Activated T-cell treated with anti-CD3 and anti-CD28 coated beads, Interleukin-2, amount 50 U/mL, for 48 hours (primary cell): ENCODE data around the gene MRPL20.
"Not testable (repeated sequence)": the region's sequence is repeated elsewhere in the genome, so short reads cannot be mapped to it uniquely, and the experiment has no call there.

Experiments
- DNase-seq, 2 experiments: peaks; one replicate each; pipeline ENCODE4 v3.0.0-alpha.2; 2020

The MRPL20 gene

GRCh38 chr1:1406821-1407635 lies at the start of gene MRPL20:
TSS of gene MRPL20 (minus strand) at chr1:1407293. CDS start at chr1:1407217, 76 bp downstream.
- peak; percentile 97 for DNase-seq

GRCh38 chr1:1456683-1457255 lies 49.7 kb upstream of the MRPL20 start:
- DNase-seq, result not testable (repeated sequence)

DNA sequence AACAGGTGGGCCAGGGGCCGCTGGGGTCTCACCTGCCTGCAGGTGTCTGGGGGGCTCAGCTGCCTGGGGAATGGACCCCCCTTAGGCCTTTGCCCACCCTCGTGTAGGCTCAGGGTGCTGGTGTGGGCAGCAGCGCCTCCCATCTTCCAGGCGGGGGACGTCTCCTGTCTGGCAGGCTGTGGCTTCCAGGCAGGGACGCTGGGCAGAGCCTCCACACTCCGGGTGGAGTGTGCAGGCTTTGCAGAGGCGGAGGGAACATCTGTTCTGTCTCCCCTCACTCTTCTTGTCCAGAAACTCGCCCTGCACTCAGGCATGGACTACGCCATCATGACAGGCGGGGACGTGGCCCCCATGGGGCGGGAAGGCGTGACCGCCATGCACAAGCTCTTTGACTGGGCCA lies 48.8 kb upstream of the MRPL20 start:
- not testable (repeated sequence) for DNase-seq

DNA sequence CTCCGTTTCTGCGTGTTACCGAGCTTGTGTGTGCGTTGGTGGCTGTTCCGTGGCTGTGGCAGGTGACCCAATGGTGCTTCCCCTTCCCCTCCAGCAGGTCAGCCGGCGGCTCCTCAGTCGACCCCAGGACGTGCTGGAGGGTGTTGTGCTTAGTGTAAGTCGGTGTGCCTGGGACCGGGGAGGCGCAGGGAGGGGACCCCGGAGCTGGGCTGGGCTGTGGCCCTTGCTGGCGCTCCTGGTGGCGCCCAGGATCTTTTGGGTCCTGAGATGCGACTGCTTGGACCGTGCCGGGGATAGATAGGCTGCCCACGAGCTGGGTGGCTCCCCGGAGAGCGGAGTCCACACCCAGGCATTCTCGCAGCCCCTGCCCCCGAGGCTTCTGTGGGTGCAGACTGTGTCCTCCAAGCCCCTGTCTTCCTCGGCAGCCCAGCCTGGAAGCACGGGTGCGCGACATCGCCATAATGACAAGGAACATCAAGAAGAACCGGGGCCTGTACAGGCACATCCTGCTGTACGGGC lies 48.3 kb upstream of the MRPL20 start:
- DNase-seq, result no peak

DNA sequence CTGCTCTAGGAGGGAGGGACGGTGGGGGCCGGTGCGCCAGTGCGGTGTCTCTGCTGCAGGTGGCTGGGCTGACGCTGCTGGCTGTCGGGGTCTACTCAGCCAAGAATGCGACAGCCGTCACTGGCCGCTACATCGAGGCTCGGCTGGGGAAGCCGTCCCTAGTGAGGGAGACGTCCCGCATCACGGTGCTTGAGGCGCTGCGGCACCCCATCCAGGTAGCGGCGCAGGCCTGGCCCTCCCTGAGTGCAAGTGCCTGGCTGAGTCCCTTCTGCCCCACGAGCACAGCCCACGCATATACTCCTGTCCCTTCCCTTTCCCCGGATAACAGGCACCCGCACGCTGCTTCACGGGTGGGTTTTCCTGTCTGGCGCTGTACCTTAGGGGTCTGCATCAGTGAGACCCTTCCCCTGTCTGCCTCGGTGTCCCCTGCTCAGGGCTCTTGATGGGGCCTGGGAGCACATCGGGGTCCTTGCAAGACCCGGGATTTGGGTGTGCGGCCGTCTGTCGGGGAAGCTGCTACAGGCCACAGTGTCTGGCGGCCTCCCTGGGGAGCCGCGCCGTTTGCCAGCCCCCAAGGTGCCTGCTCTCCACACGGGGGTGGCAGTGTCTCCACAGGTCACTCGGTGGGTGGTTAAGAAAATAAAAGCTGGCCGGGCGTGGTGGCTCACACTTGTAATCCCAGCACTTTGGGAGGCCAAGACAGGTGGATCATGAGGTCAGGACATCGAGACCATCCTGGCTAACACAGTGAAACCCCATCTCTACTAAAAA lies 47.4 kb upstream of the MRPL20 start:
- DNase-seq, result not testable (repeated sequence)

DNA sequence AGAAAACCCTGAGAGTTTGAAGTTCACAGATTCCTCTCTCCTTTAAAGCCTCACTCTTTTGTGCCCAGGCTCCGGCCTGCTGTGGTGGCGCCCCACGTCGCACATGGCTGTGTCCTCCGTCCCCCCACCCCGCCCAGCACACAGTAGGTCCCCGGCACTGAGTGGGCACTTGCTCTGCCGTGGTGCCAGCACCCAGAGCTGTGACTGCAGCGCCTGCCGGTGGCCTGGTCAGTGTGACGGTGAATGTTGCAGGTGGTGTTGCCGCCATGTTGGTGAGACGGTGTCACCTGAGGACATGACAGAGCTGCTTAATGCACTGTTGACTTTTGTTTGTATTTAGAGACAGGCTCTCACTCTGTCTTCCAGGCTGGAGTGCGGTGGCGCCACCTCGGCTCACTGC lies 45.8 kb upstream of the MRPL20 start:
- no peak for DNase-seq

GRCh38 chr1:1452365-1452739 lies 45.3 kb upstream of the MRPL20 start:
- not testable (repeated sequence) for DNase-seq

GRCh38 chr1:1451696-1452364 lies 44.7 kb upstream of the MRPL20 start:
- no peak for DNase-seq

DNA sequence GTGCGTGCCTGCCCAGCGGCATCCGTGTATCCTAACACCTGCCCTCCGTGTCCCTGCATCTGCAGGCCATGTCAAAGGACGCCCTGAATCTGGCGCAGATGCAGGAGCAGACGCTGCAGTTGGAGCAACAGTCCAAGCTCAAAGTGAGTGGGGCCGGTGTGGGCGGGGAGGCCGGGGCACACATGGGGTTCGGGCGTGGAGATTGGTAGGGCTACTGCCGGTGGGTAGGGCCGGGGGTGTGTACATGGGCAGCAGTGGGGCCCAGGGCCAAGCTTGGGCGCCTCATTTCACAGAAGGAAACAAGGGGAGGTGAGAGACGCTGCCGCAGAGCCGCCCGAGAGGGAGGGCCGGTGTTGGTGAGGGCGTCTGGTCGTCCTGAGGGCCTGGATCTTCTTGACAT lies 43.5 kb upstream of the MRPL20 start:
- not testable (repeated sequence) for DNase-seq

GRCh38 chr1:1449099-1449739 lies 42.1 kb upstream of the MRPL20 start, which contains the start of gene ATAD3C:
TSS of gene ATAD3C (plus strand) at chr1:1449689. CDS start at chr1:1450684, 995 bp downstream.
- DNase-seq, result no peak

- DNase-seq, result not testable (repeated sequence)
These were observed 39.5 kb upstream of the MRPL20 start for GRCh38 chr1:1446631-1447030.

- DNase-seq, result no peak
These were observed 35.1 kb upstream of the MRPL20 start for GRCh38 chr1:1442069-1442770.

DNA sequence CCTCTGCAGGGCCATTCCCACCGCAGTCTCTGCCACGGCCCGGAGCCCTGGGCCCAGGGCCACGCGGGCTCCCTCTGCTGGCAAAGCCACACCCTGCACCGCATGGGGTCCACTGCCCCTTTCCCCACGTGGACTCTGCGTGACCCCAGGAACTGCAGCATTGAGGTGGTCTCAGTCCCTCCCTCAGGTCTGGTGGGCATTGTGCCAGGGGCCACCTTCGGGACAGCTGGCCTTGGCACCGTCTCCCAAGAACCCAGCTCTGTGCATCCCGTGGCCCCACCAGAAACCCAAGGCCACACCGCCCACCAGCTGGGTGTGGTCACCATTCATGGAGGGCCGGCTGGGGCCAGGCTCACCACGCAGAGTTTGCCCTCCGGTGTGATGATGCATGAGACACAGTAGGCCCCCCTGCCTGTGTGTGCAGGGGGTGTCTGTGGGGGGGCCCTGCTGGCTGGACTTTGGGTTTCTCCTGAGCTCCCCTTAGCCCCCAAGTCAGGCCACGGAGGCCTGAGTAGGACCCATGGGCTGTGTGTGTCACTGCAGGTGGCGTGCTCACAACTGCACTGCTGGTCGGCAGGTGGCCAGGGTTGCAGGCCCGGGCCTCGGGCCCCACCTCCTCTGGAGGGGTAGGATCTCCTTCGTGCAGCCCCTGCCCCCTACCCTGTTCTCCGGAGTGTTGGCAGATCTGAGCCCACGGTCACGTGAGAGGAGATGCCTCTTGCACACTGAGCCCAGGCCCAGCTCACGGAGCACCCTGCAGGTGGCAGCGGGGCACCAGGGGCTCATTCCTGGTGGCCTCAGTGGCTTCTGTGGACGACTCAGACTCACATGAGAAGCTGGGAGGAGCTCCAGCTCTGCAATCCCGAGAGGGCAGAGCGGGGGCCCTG lies 34.2 kb upstream of the MRPL20 start:
- peak; percentile 78 to 82 for DNase-seq

- DNase-seq, result no peak
These were observed 33.3 kb upstream of the MRPL20 start for GRCh38 chr1:1440262-1441001.

DNA sequence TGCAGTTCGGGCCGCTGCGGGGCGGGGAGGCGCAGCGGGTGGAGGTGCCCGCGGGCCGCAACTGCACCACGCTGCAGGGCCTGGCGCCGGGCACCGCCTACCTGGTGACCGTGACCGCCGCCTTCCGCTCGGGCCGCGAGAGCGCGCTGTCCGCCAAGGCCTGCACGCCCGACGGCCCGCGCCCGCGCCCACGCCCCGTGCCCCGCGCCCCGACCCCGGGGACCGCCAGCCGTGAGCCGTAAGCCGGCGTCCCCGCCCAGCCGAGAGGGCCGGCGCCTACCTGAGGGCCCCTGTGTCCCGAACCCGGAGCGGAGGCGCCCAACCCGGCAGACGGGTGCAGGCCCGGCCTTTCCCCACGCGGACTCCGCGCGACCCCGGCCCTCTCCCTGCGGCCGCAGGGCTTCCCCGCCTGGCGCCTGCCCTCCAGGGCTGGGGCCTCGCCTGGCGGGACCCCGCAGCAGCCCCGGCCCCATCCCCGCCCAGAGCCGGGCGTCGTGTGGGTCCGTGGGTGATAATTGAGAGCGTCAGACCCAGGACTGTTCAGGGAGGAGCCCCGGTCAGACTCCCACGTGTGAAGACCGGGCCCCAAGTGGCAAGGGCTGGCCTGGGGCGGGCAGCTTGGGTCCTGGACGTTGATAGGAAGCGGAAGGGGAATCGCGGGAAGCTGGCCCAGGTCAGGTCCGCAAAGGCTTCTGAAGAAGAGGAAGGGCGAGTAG lies 32.6 kb upstream of the MRPL20 start:
- no peak for DNase-seq

DNA sequence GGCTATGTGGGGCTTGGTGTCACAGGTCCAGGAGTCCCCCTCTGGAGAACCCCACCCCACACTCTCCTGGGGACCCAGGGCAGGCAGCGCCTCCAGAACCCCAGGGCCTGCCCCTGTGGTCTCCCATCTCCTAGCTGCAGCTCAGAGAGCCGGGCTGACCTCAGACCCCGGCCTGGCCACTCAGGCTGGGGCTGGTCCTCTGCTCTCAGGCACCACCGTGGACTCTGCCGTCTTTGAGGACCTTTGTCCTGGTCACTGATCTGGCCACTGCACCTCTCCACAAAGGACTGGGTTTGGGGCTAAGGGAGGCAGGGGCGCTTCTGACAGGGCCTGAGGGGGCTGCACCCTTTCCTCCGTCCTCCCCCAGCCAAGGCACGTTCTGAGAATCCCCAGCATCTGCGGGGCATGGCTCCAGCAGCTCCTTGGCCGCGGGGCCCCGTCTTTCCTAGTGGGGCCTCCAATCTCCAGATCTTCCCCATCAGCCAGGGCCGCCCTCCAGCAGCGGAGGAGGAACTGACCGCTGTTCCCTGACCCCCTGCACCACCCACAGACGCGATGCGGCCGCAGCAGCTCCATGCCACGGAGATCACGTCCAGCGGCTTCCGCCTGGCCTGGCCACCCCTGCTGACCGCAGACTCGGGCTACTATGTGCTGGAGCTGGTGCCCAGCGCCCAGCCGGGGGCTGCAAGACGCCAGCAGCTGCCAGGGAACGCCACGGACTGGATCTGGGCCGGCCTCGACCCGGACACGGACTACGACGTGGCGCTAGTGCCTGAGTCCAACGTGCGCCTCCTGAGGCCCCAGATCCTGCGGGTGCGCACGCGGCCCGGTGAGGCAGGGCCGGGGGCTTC lies 31.7 kb upstream of the MRPL20 start:
- DNase-seq, result no peak

GRCh38 chr1:1437904-1438376 lies 30.8 kb upstream of the MRPL20 start:
- DNase-seq, result no peak
